Panc1 (cell line): ENCODE results near the gene GRK7. TPM values are rescaled to one million over a fixed set of nuclear protein-coding genes. Genes with fewer than 3 reads are reported as not detected.

Experiments
- ATAC-seq: fragments of 200-7000 bp; cut with Tn5 transposase; 2 replicates; pipeline ENCODE4 v1.9.1; 2020; ENCODE audit warnings: mild to moderate bottlenecking, moderate library complexity
- BruUV-seq: library from RNA; stranded (reverse); fragments of 400-500 nt; replicated peaks from 2 replicates; lab custom pipeline; 2021; lab: Mats Ljungman, UMichigan
- CTCF ChIA-PET: fragments of 300-600 bp; sonication (Branson Sonifier 250); formaldehyde crosslinking; loops from one replicate; lab custom pipeline; 2022; ENCODE audit warnings: antibody characterized with exemption; lab: Charles Lee
- POLR2A ChIA-PET: fragments of 300-600 bp; sonication (Branson Sonifier 250); formaldehyde crosslinking; loops from one replicate; lab custom pipeline; 2022; ENCODE audit warnings: antibody characterized with exemption; lab: Charles Lee
- DNase-seq: peaks from one replicate; pipeline ENCODE4 v3.0.0-alpha.2; 2010; ENCODE audit warnings: low read depth, low spot score
- H3K27ac ChIP-seq: 2 replicates; pipeline ENCODE4 v1.5.1; 2011; ENCODE audit warnings: mild to moderate bottlenecking, low read length, inconsistent platforms
- H3K27me3 ChIP-seq: fragments of 200-500 bp; sonication (Bioruptor generic); 2 replicates; pipeline ENCODE4 v1.6.0; 2014; ENCODE audit warnings: low read length, inconsistent platforms; ENCODE audit not compliant: control insufficient read depth, insufficient read depth
- H3K36me3 ChIP-seq: fragments of 200-500 bp; sonication (Bioruptor generic); 2 replicates; pipeline ENCODE4 v1.5.1; 2014; ENCODE audit warnings: inconsistent platforms, mild to moderate bottlenecking, low read length, moderate library complexity; ENCODE audit not compliant: control insufficient read depth, insufficient read depth
- H3K4me1 ChIP-seq: 2 replicates; pipeline ENCODE4 v1.5.1; 2011; ENCODE audit warnings: inconsistent platforms, mild to moderate bottlenecking, low read length, moderate library complexity; ENCODE audit not compliant: control insufficient read depth, insufficient read depth
- H3K4me3 ChIP-seq, 2 experiments: 2 replicates each; pipeline ENCODE4 v1.5.1; 2011 to 2012; ENCODE audit warnings: low read depth in 2 of 2, low read length in 2 of 2, mild to moderate bottlenecking in 2 of 2, inconsistent platforms in 1 of 2, moderate library complexity in 1 of 2
- H3K9me3 ChIP-seq: fragments of 200-500 bp; sonication (Bioruptor generic); 2 replicates; pipeline ENCODE4 v1.5.1; 2014; ENCODE audit warnings: low read depth, mild to moderate bottlenecking, inconsistent platforms, low read length, moderate library complexity; ENCODE audit not compliant: control insufficient read depth, insufficient read depth
- POLR2AphosphoS5 ChIP-seq: IDR thresholded peaks from 2 replicates; pipeline ENCODE4 v1.6.1; 2012; ENCODE audit warnings: mild to moderate bottlenecking, low read depth, low read length, moderate library complexity
- SIN3A ChIP-seq: IDR thresholded peaks from 2 replicates; pipeline ENCODE4 v1.6.1; 2012; ENCODE audit warnings: low read depth, mild to moderate bottlenecking, low read length, moderate library complexity, borderline replicate concordance; ENCODE audit not compliant: insufficient read depth
- TCF7L2 ChIP-seq: IDR thresholded peaks from 2 replicates; pipeline ENCODE4 v1.6.1; 2011; ENCODE audit warnings: mild to moderate bottlenecking, low read depth, low read length, inconsistent platforms
- in situ Hi-C: cut with HindIII; loops from 2 replicates; pipeline ENCODE4 v1.10.0; 2016; ENCODE audit warnings: low sequenced_read_pairs, low pct_unique_long_range_greater_than_20kb
- intact Hi-C: fragments of 100-400 bp; cut with micrococcal nuclease; formaldehyde crosslinking; loops from one replicate; pipeline ENCODE4 v1.10.0; 2022; ENCODE audit not compliant: unreplicated experiment
- total RNA-seq: library from RNA; stranded (reverse); gene quantifications from one replicate; pipeline ENCODE4 v1.2.1, GENCODE V29; 2021; ENCODE audit not compliant: unreplicated experiment
- TF ChIP-seq, protein P1 (sequence below): fragments of 450-650 bp; IDR thresholded peaks from 2 replicates; pipeline ENCODE4 v1.5.1; 2017; ENCODE audit warnings: mild to moderate bottlenecking
- TF ChIP-seq, protein P2 (sequence below), 2 experiments: IDR thresholded peaks; 2 replicates each; pipeline ENCODE4 v1.6.1; 2011 to 2012; ENCODE audit warnings: low read depth in 2 of 2, control low read depth in 1 of 2, low read length in 1 of 2, mild to moderate bottlenecking in 1 of 2, moderate library complexity in 1 of 2; ENCODE audit not compliant: insufficient read depth in 1 of 2

Gene GRK7
- total RNA-seq, 1 experiment from 2014 or later, result 0.10 TPM

DNA sequence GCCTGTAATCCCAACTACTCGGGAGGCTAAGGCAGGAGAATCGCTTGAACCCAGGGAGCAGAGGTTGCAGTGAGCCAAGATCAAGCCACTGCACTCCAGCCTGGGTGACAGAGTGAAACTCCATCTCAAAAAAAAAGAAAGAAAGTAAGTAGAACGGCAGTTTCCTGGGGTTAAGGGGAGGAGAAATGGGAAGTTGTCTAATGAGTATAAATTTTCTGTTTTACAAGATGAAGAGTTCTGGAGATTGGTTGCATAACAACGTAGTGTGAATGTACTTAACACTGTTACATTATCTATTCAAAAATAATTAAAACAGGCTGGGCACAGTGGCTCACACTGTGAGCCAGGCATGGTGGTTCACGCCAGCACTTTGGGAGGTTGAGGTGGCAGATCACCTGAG, 45.4 kb downstream of the GRK7 start:
- in situ Hi-C loops (no loop called here), intact Hi-C loops (no loop called here)
- no TSS peak for BruUV-seq
- Histone ChIP-seq H3K36me3 (no peaks in the 10 kb centered on the region), H3K4me3 (no peak overlapping the region), H3K27me3 (no peaks in the 10 kb centered on the region), H3K9me3 (no peaks in the 10 kb centered on the region), H3K27ac (no peak overlapping the region), H3K4me1 (no peaks in the 10 kb centered on the region)
- TF ChIP-seq, protein P1, sequence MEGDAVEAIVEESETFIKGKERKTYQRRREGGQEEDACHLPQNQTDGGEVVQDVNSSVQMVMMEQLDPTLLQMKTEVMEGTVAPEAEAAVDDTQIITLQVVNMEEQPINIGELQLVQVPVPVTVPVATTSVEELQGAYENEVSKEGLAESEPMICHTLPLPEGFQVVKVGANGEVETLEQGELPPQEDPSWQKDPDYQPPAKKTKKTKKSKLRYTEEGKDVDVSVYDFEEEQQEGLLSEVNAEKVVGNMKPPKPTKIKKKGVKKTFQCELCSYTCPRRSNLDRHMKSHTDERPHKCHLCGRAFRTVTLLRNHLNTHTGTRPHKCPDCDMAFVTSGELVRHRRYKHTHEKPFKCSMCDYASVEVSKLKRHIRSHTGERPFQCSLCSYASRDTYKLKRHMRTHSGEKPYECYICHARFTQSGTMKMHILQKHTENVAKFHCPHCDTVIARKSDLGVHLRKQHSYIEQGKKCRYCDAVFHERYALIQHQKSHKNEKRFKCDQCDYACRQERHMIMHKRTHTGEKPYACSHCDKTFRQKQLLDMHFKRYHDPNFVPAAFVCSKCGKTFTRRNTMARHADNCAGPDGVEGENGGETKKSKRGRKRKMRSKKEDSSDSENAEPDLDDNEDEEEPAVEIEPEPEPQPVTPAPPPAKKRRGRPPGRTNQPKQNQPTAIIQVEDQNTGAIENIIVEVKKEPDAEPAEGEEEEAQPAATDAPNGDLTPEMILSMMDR, result no peak
- TF ChIP-seq SIN3A (no peak), POLR2AphosphoS5 (no peak), TCF7L2 (no peak)
- TF ChIP-seq, protein P2, sequence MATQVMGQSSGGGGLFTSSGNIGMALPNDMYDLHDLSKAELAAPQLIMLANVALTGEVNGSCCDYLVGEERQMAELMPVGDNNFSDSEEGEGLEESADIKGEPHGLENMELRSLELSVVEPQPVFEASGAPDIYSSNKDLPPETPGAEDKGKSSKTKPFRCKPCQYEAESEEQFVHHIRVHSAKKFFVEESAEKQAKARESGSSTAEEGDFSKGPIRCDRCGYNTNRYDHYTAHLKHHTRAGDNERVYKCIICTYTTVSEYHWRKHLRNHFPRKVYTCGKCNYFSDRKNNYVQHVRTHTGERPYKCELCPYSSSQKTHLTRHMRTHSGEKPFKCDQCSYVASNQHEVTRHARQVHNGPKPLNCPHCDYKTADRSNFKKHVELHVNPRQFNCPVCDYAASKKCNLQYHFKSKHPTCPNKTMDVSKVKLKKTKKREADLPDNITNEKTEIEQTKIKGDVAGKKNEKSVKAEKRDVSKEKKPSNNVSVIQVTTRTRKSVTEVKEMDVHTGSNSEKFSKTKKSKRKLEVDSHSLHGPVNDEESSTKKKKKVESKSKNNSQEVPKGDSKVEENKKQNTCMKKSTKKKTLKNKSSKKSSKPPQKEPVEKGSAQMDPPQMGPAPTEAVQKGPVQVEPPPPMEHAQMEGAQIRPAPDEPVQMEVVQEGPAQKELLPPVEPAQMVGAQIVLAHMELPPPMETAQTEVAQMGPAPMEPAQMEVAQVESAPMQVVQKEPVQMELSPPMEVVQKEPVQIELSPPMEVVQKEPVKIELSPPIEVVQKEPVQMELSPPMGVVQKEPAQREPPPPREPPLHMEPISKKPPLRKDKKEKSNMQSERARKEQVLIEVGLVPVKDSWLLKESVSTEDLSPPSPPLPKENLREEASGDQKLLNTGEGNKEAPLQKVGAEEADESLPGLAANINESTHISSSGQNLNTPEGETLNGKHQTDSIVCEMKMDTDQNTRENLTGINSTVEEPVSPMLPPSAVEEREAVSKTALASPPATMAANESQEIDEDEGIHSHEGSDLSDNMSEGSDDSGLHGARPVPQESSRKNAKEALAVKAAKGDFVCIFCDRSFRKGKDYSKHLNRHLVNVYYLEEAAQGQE (IDR thresholded peaks at IDR 0.05; ENCODE audit: insufficient read depth in 1 of 2, low read depth in 2 of 2, low read length in 1 of 2), result no peak
- ATAC-seq (no peak), DNase-seq (no peak)
- POLR2A ChIA-PET, result no interaction called here
- CTCF ChIA-PET, result interaction anchor here (0.5 kb wide), 1 partner anchor 216 kb away, joined by 3 read pairs; no protein-coding TSS in a partner anchor

DNA sequence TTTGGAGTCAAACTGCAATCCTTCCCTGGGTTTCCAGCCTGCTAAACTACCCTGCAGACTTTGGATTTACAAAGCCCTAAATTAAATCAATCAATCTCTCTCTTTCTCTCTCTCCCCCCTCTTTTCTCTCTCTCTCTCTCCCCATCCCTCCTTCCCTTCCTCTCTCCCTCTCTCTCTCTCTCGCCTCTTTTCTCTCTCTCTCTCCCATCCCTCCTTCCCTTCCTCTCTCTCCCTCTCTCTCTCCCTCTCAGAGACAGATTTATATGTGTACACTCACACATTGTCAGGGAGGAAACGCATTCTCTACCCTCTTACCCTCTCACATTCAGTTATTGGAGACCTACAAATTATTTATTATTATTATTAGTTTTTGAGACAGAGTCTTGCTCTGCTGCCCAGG, 47.0 kb downstream of the GRK7 start:
- BruUV-seq, result no TSS peak
- Histone ChIP-seq H3K4me1 (no peaks in the 10 kb centered on the region), H3K36me3 (no peaks in the 10 kb centered on the region), H3K4me3 (no peak overlapping the region), H3K27me3 (no peaks in the 10 kb centered on the region), H3K27ac (no peak overlapping the region), H3K9me3 (no peaks in the 10 kb centered on the region)
- DNase-seq (no peak), ATAC-seq (no peak)
- ChIA-PET CTCF (no interaction called here), POLR2A (no interaction called here)
- in situ Hi-C loops (no loop called here), intact Hi-C loops (no loop called here)
- TF ChIP-seq TCF7L2 (no peak), POLR2AphosphoS5 (no peak), SIN3A (no peak)
- TF ChIP-seq, protein P2 (IDR thresholded peaks at IDR 0.05; ENCODE audit: insufficient read depth in 1 of 2, low read depth in 2 of 2, low read length in 1 of 2), result no peak
- TF ChIP-seq, protein P1, result no peak
